ENCODE data around the gene TRAM2. TPM values are rescaled to one million over a fixed set of nuclear protein-coding genes. Genes with fewer than 3 reads are reported as not detected.

The TRAM2 gene
- total and polyA plus RNA-seq, 2 of the 13 experiments (the other 11 are each of a cell fraction or from before 2014, with no cell fraction given) = 49.1 to 72.5 TPM

- TF ChIP-seq ZNF253 (CRISPR knock-in tag; IDR thresholded peaks at IDR 0.05; ENCODE audit: borderline replicate concordance) (peak; percentile 59; the same call in 1 of the 2 replicates), DR1 (CRISPR knock-in tag; IDR thresholded peaks at IDR 0.05) (peak; percentile 26; the same call in 1 of the 2 replicates)
These were observed 11.8 kb upstream of the TRAM2 start (continued) for GRCh38 chr6:52588710-52589091.

- DNase-seq (ENCODE audit: low spot score) (no peak), ATAC-seq (peak; percentile 8), FAIRE-seq (no peak)
- Histone ChIP-seq H3K9me3 (ENCODE audit: low read length) (no peaks in the 10 kb centered on the region), H3K27ac (ENCODE audit: extremely low read length, insufficient read depth, low read length) (peak overlapping the region; percentile 93), H2AFZ (ENCODE audit: low read length) (no peak overlapping the region), H3K9ac (ENCODE audit: insufficient read depth, low read depth, low read length) (peak overlapping the region; percentile 69), H3K4me2 (ENCODE audit: low read depth, low read length) (peak overlapping the region; percentile 76), H3K79me2 (ENCODE audit: insufficient read depth, low read length) (no peaks in the 10 kb centered on the region), H4K20me1 (ENCODE audit: insufficient read depth, low read length) (no peaks in the 10 kb centered on the region), H3K36me3 (replicated peaks in 1 of 2; ENCODE audit: control insufficient read depth in 1 of 2, insufficient read depth in 2 of 2, low read length in 2 of 2) (no peaks in the 10 kb centered on the region), H3K4me3 (replicated peaks in 1 of 3; ENCODE audit: insufficient read depth in 1 of 3, low read depth in 2 of 3, low read length in 3 of 3) (peak overlapping the region in 1 of 3 experiments; percentile 52; a peak in 1 of 6 replicates), H3K4me1 (ENCODE audit: insufficient read depth, low read length) (peaks cover 53% of the 10 kb centered on the region), H3K27me3 (ENCODE audit: control insufficient read depth in 1 of 2, insufficient read depth in 2 of 2, low read length in 2 of 2) (no peaks in the 10 kb centered on the region)
- in situ Hi-C loops (cut with HindIII; ENCODE audit: extremely low pct_ligation_motif_present, low pct_unique_long_range_greater_than_20kb) = no loop called here
- POLR2A ChIA-PET = interaction anchor here (0.6 to 4.0 kb wide), 19 partner anchors 9 to 168 kb away, joined by 3 to 77 read pairs (median 4); partner anchors contain the start of genes EFHC1 and TRAM2
- intact Hi-C loops (cut with micrococcal nuclease; ENCODE audit: unreplicated experiment) = loop anchor here (5.0 kb wide), 1 partner anchor 301 kb away; no protein-coding TSS in a partner anchor
- 67% methylated on average over 8 of the region's 8 CpGs for WGBS (ENCODE audit: low lambda C conversion rate)
- no TSS peak for BruUV-seq (replicated peaks)
- CTCF ChIA-PET (ENCODE audit: low intra/inter-chr PET ratio, low total read pairs) = no interaction called here
- TF ChIP-seq NFKB2 (CRISPR knock-in tag; IDR thresholded peaks at IDR 0.05; ENCODE audit: borderline replicate concordance) (0 out of 2 replicates have a peak, but pooled peaks have one; percentile 38), ZNF607 (CRISPR knock-in tag; IDR thresholded peaks at IDR 0.05; ENCODE audit: borderline replicate concordance) (no peak), HDAC2 (CRISPR knock-in tag; IDR thresholded peaks at IDR 0.05) (no peak), KLF6 (CRISPR knock-in tag; IDR thresholded peaks at IDR 0.05) (no peak), SAFB2 (CRISPR knock-in tag; IDR thresholded peaks at IDR 0.05; ENCODE audit: borderline replicate concordance, low read depth) (no peak), ZNF333 (CRISPR knock-in tag; IDR thresholded peaks at IDR 0.05; ENCODE audit: borderline replicate concordance) (no peak), PRDM10 (CRISPR knock-in tag; IDR thresholded peaks at IDR 0.05; ENCODE audit: low read depth) (peak; percentile 54; the same call in 1 of the 2 replicates), ZNF550 (CRISPR knock-in tag; IDR thresholded peaks at IDR 0.05; ENCODE audit: borderline replicate concordance) (no peak), FOXO4 (CRISPR knock-in tag; conservative IDR thresholded peaks at IDR 0.05) (peak; percentile 93; the same call in 1 of the 2 replicates), FOXP4 (CRISPR knock-in tag; IDR thresholded peaks at IDR 0.05) (0 out of 2 replicates have a peak, but pooled peaks have one; percentile 14), RBFOX2 (IDR thresholded peaks at IDR 0.05; ENCODE audit: low read depth, low read length) (no peak), ZNF737 (CRISPR knock-in tag; IDR thresholded peaks at IDR 0.05; ENCODE audit: borderline replicate concordance) (no peak), RELA (CRISPR knock-in tag; IDR thresholded peaks at IDR 0.05) (0 out of 2 replicates have a peak, but pooled peaks have one; percentile 53)
These were observed 11.3 kb upstream of the TRAM2 start for GRCh38 chr6:52588087-52588709.

All from HepG2 (cell line).